ENCODE data around the gene ATRNL1.

Gene ATRNL1

DNA sequence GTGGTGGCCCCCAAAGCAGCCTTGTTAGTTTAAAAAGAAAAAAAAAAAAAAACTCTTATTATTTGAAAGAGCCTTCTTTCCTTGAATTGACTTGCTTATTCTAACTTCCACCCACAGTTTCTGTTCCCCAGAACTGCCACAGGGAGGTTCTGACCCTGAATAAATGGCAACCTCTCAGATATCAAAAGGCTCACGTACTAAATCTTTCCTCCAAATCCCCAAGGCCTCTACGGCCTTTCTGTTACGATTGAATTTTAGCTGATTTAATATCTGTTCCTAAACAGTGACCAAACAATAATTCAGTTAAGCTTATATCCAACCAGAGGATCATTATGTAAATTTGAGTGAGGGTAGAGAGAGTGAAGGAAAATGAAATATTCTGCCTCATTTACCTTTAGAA, 697.1 kb downstream of the ATRNL1 start:
- Histone ChIP-seq H3K27me3 (ENCODE audit: insufficient read depth, low read length, poor library complexity) (no peaks in the 10 kb centered on the region), H2BK120ac (ENCODE audit: low read depth, low read length) (no peak overlapping the region), H3K56ac (ENCODE audit: low read length) (no peak overlapping the region), H2AK5ac (ENCODE audit: low read length) (no peak overlapping the region), H4K8ac (ENCODE audit: low read depth, low read length) (no peak overlapping the region), H3K4me2 (ENCODE audit: low read length) (no peak overlapping the region), H3K79me1 (ENCODE audit: low read length) (no peaks in the 10 kb centered on the region), H3K79me2 (ENCODE audit: control insufficient read depth, insufficient read depth, low read length) (no peaks in the 10 kb centered on the region), H3K9ac (ENCODE audit: low read length) (no peak overlapping the region), H3K4ac (ENCODE audit: low read depth, low read length) (no peak overlapping the region), H2BK5ac (ENCODE audit: low read length) (no peak overlapping the region), H3K4me3 (ENCODE audit: low read length) (no peak overlapping the region), H3K23ac (ENCODE audit: low read length) (no peak overlapping the region), H3K36me3 (ENCODE audit: control insufficient read depth, insufficient read depth, low read length) (no peaks in the 10 kb centered on the region), H4K5ac (ENCODE audit: low read length) (no peak overlapping the region), H3K27ac (ENCODE audit: low read depth, low read length) (no peak overlapping the region), H3K18ac (ENCODE audit: low read length) (no peak overlapping the region), H2BK15ac (replicated peaks; ENCODE audit: low read depth) (no peak overlapping the region), H3K4me1 (ENCODE audit: control insufficient read depth, low read depth, low read length) (no peaks in the 10 kb centered on the region)
- DNase-seq: no peak
- WGBS (ENCODE audit: extremely low coverage, insufficient coverage, low lambda C conversion rate): no CpG with 5 or more reads among the region's 3 CpGs

GRCh38 chr10:115795964-115796363, 702.8 kb downstream of the ATRNL1 start:
- H3K4ac ChIP-seq (ENCODE audit: low read depth, low read length): no peak overlapping the region
- H3K23ac ChIP-seq (ENCODE audit: low read length): no peak overlapping the region
- no peaks in the 10 kb centered on the region for H3K36me3 ChIP-seq (ENCODE audit: control insufficient read depth, insufficient read depth, low read length)
- no peak overlapping the region for H4K5ac ChIP-seq (ENCODE audit: low read length)
- no peak overlapping the region for H2AK5ac ChIP-seq (ENCODE audit: low read length)
- H3K27ac ChIP-seq (ENCODE audit: low read depth, low read length): no peak overlapping the region
- no peaks in the 10 kb centered on the region for H3K27me3 ChIP-seq (ENCODE audit: insufficient read depth, low read length, poor library complexity)
- H3K18ac ChIP-seq (ENCODE audit: low read length): no peak overlapping the region
- no CpG with 5 or more reads among the region's 4 CpGs for WGBS (ENCODE audit: extremely low coverage, insufficient coverage, low lambda C conversion rate)
- no peak overlapping the region for H4K8ac ChIP-seq (ENCODE audit: low read depth, low read length)
- H2BK120ac ChIP-seq (ENCODE audit: low read depth, low read length): no peak overlapping the region
- no peak overlapping the region for H3K9ac ChIP-seq (ENCODE audit: low read length)
- no peak overlapping the region for H2BK15ac ChIP-seq (replicated peaks; ENCODE audit: low read depth)
- H3K4me1 ChIP-seq (ENCODE audit: control insufficient read depth, low read depth, low read length): no peaks in the 10 kb centered on the region
- DNase-seq: no peak
- H3K79me2 ChIP-seq (ENCODE audit: control insufficient read depth, insufficient read depth, low read length): no peaks in the 10 kb centered on the region
- H3K56ac ChIP-seq (ENCODE audit: low read length): no peak overlapping the region
- H2BK5ac ChIP-seq (ENCODE audit: low read length): no peak overlapping the region
- no peak overlapping the region for H3K4me3 ChIP-seq (ENCODE audit: low read length)
- no peaks in the 10 kb centered on the region for H3K79me1 ChIP-seq (ENCODE audit: low read length)
- H3K4me2 ChIP-seq (ENCODE audit: low read length): no peak overlapping the region

DNA sequence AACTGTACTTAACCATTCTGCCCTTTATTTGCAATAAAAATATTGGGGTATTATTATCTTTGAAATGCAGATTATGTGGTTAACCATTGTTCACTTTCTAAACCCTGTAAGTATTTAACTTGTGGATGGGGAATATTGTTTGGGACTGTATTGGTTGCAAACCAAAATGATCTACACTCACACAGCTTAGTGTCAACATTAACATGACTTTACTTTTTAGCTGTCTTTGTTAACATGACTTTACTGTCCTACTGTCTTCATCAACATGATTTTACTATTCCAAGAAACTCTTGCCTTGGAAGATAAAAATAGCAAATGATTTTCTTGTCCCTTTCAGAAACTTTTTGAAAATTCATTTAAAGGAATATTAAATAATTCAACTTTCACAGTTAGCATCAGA, 708.3 kb downstream of the ATRNL1 start:
- Histone ChIP-seq H2BK15ac (replicated peaks; ENCODE audit: low read depth) (no peak overlapping the region), H2AK5ac (ENCODE audit: low read length) (no peak overlapping the region), H3K79me2 (ENCODE audit: control insufficient read depth, insufficient read depth, low read length) (no peaks in the 10 kb centered on the region), H3K4me3 (ENCODE audit: low read length) (no peak overlapping the region), H3K4ac (ENCODE audit: low read depth, low read length) (no peak overlapping the region), H4K5ac (ENCODE audit: low read length) (no peak overlapping the region), H3K36me3 (ENCODE audit: control insufficient read depth, insufficient read depth, low read length) (no peaks in the 10 kb centered on the region), H3K9ac (ENCODE audit: low read length) (no peak overlapping the region), H3K23ac (ENCODE audit: low read length) (no peak overlapping the region), H3K27ac (ENCODE audit: low read depth, low read length) (no peak overlapping the region), H2BK5ac (ENCODE audit: low read length) (no peak overlapping the region), H3K79me1 (ENCODE audit: low read length) (no peaks in the 10 kb centered on the region), H3K27me3 (ENCODE audit: insufficient read depth, low read length, poor library complexity) (no peaks in the 10 kb centered on the region), H2BK120ac (ENCODE audit: low read depth, low read length) (no peak overlapping the region), H3K56ac (ENCODE audit: low read length) (no peak overlapping the region), H3K4me2 (ENCODE audit: low read length) (no peak overlapping the region), H3K18ac (ENCODE audit: low read length) (no peak overlapping the region), H3K4me1 (ENCODE audit: control insufficient read depth, low read depth, low read length) (no peaks in the 10 kb centered on the region), H4K8ac (ENCODE audit: low read depth, low read length) (no peak overlapping the region)
- no peak for DNase-seq

GRCh38 chr10:115801992-115802391, 708.8 kb downstream of the ATRNL1 start:
- no peaks in the 10 kb centered on the region for H3K79me1 ChIP-seq (ENCODE audit: low read length)
- H3K56ac ChIP-seq (ENCODE audit: low read length): no peak overlapping the region
- no peak for DNase-seq
- no peak overlapping the region for H4K8ac ChIP-seq (ENCODE audit: low read depth, low read length)
- no peak overlapping the region for H3K23ac ChIP-seq (ENCODE audit: low read length)
- H3K4me1 ChIP-seq (ENCODE audit: control insufficient read depth, low read depth, low read length): no peaks in the 10 kb centered on the region
- no peak overlapping the region for H3K4ac ChIP-seq (ENCODE audit: low read depth, low read length)
- H2BK5ac ChIP-seq (ENCODE audit: low read length): no peak overlapping the region
- H3K36me3 ChIP-seq (ENCODE audit: control insufficient read depth, insufficient read depth, low read length): no peaks in the 10 kb centered on the region
- no peak overlapping the region for H2BK15ac ChIP-seq (replicated peaks; ENCODE audit: low read depth)
- H2AK5ac ChIP-seq (ENCODE audit: low read length): no peak overlapping the region
- H2BK120ac ChIP-seq (ENCODE audit: low read depth, low read length): no peak overlapping the region
- no peaks in the 10 kb centered on the region for H3K79me2 ChIP-seq (ENCODE audit: control insufficient read depth, insufficient read depth, low read length)
- no CpG with 5 or more reads among the region's 2 CpGs for WGBS (ENCODE audit: extremely low coverage, insufficient coverage, low lambda C conversion rate)
- no peak overlapping the region for H4K5ac ChIP-seq (ENCODE audit: low read length)
- H3K4me3 ChIP-seq (ENCODE audit: low read length): no peak overlapping the region
- no peak overlapping the region for H3K27ac ChIP-seq (ENCODE audit: low read depth, low read length)
- no peak overlapping the region for H3K9ac ChIP-seq (ENCODE audit: low read length)
- H3K4me2 ChIP-seq (ENCODE audit: low read length): no peak overlapping the region
- H3K18ac ChIP-seq (ENCODE audit: low read length): no peak overlapping the region
- H3K27me3 ChIP-seq (ENCODE audit: insufficient read depth, low read length, poor library complexity): no peaks in the 10 kb centered on the region

- H4K5ac ChIP-seq (ENCODE audit: low read length): no peak overlapping the region
- no peak overlapping the region for H3K23ac ChIP-seq (ENCODE audit: low read length)
- no peak overlapping the region for H2BK120ac ChIP-seq (ENCODE audit: low read depth, low read length)
- no peak for DNase-seq
- no peaks in the 10 kb centered on the region for H3K36me3 ChIP-seq (ENCODE audit: control insufficient read depth, insufficient read depth, low read length)
- H3K4me1 ChIP-seq (ENCODE audit: control insufficient read depth, low read depth, low read length): no peaks in the 10 kb centered on the region
- no peak overlapping the region for H2BK5ac ChIP-seq (ENCODE audit: low read length)
- no peak overlapping the region for H3K9ac ChIP-seq (ENCODE audit: low read length)
- H3K56ac ChIP-seq (ENCODE audit: low read length): no peak overlapping the region
- H3K79me1 ChIP-seq (ENCODE audit: low read length): no peaks in the 10 kb centered on the region
- no peak overlapping the region for H3K4ac ChIP-seq (ENCODE audit: low read depth, low read length)
- H3K4me3 ChIP-seq (ENCODE audit: low read length): no peak overlapping the region
- no peak overlapping the region for H2BK15ac ChIP-seq (replicated peaks; ENCODE audit: low read depth)
- no peak overlapping the region for H3K4me2 ChIP-seq (ENCODE audit: low read length)
- H3K79me2 ChIP-seq (ENCODE audit: control insufficient read depth, insufficient read depth, low read length): no peaks in the 10 kb centered on the region
- no peak overlapping the region for H3K27ac ChIP-seq (ENCODE audit: low read depth, low read length)
- H2AK5ac ChIP-seq (ENCODE audit: low read length): no peak overlapping the region
- H3K27me3 ChIP-seq (ENCODE audit: insufficient read depth, low read length, poor library complexity): no peaks in the 10 kb centered on the region
- H4K8ac ChIP-seq (ENCODE audit: low read depth, low read length): no peak overlapping the region
- no peak overlapping the region for H3K18ac ChIP-seq (ENCODE audit: low read length)
Measured at GRCh38 chr10:115802911-115803310, 709.7 kb downstream of the ATRNL1 start.

GRCh38 chr10:115814542-115814941, 721.4 kb downstream of the ATRNL1 start:
- no peak overlapping the region for H2AK5ac ChIP-seq (ENCODE audit: low read length)
- H2BK120ac ChIP-seq (ENCODE audit: low read depth, low read length): no peak overlapping the region
- no peaks in the 10 kb centered on the region for H3K79me2 ChIP-seq (ENCODE audit: control insufficient read depth, insufficient read depth, low read length)
- no peak overlapping the region for H3K9ac ChIP-seq (ENCODE audit: low read length)
- H3K4ac ChIP-seq (ENCODE audit: low read depth, low read length): no peak overlapping the region
- H4K8ac ChIP-seq (ENCODE audit: low read depth, low read length): no peak overlapping the region
- H3K4me1 ChIP-seq (ENCODE audit: control insufficient read depth, low read depth, low read length): no peaks in the 10 kb centered on the region
- H3K56ac ChIP-seq (ENCODE audit: low read length): no peak overlapping the region
- no CpG with 5 or more reads among the region's 2 CpGs for WGBS (ENCODE audit: extremely low coverage, insufficient coverage, low lambda C conversion rate)
- H4K5ac ChIP-seq (ENCODE audit: low read length): no peak overlapping the region
- H3K23ac ChIP-seq (ENCODE audit: low read length): no peak overlapping the region
- DNase-seq: no peak
- no peaks in the 10 kb centered on the region for H3K79me1 ChIP-seq (ENCODE audit: low read length)
- no peak overlapping the region for H3K4me2 ChIP-seq (ENCODE audit: low read length)
- no peak overlapping the region for H2BK5ac ChIP-seq (ENCODE audit: low read length)
- H3K18ac ChIP-seq (ENCODE audit: low read length): no peak overlapping the region
- H3K27ac ChIP-seq (ENCODE audit: low read depth, low read length): no peak overlapping the region
- H3K36me3 ChIP-seq (ENCODE audit: control insufficient read depth, insufficient read depth, low read length): no peaks in the 10 kb centered on the region
- no peak overlapping the region for H2BK15ac ChIP-seq (replicated peaks; ENCODE audit: low read depth)
- no peak overlapping the region for H3K4me3 ChIP-seq (ENCODE audit: low read length)
- H3K27me3 ChIP-seq (ENCODE audit: insufficient read depth, low read length, poor library complexity): no peaks in the 10 kb centered on the region

Data from mesendoderm (in vitro differentiated cells).